ENCODE measurements around the gene PCBD1. TPM values are rescaled to one million over a fixed set of nuclear protein-coding genes. Genes with fewer than 3 reads are reported as not detected.

PCBD1 gene
- total RNA-seq, 1 experiment from 2014 or later, result 39.7 TPM

DNA sequence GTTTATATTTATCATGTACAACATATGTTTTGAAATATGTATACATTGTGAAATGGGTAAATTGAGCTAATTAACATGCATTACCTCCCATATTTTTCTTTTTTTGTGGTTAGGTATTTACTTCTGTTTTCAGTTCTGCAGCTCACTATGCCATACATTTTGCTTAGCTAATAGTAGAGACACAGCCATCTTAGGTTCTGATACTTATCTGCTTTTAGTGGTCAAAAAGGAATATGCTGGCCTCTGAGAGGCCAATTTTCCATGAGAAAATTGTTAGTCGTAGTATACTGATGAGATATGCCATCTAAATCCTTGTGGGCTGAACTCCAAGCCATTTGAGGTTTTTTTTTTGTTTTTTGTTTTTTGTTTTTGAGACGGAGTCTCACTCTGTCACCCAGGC lies 41.6 kb downstream of the PCBD1 start:
- H2AK5ac ChIP-seq (ENCODE audit: insufficient read length, low read length), result no peak overlapping the region
- H2BK120ac ChIP-seq (ENCODE audit: low read depth, low read length, poor library complexity, severe bottlenecking), result no peak overlapping the region
- TF ChIP-seq, protein P1, sequence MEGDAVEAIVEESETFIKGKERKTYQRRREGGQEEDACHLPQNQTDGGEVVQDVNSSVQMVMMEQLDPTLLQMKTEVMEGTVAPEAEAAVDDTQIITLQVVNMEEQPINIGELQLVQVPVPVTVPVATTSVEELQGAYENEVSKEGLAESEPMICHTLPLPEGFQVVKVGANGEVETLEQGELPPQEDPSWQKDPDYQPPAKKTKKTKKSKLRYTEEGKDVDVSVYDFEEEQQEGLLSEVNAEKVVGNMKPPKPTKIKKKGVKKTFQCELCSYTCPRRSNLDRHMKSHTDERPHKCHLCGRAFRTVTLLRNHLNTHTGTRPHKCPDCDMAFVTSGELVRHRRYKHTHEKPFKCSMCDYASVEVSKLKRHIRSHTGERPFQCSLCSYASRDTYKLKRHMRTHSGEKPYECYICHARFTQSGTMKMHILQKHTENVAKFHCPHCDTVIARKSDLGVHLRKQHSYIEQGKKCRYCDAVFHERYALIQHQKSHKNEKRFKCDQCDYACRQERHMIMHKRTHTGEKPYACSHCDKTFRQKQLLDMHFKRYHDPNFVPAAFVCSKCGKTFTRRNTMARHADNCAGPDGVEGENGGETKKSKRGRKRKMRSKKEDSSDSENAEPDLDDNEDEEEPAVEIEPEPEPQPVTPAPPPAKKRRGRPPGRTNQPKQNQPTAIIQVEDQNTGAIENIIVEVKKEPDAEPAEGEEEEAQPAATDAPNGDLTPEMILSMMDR (conservative IDR thresholded peaks at IDR 0.05), result no peak
- H3K9me3 Mint-ChIP-seq, result no peaks in the 10 kb centered on the region
- H3K79me1 ChIP-seq (ENCODE audit: insufficient read depth, low read depth, low read length, poor library complexity, severe bottlenecking), result no peaks in the 10 kb centered on the region
- H2BK15ac ChIP-seq (ENCODE audit: low read depth, low read length), result no peak overlapping the region
- H3K56ac ChIP-seq (ENCODE audit: insufficient read length, low read depth, low read length), result no peak overlapping the region
- no peak overlapping the region for H3K23ac ChIP-seq (ENCODE audit: insufficient read length, low read depth, low read length)
- no peak overlapping the region for H3K4ac ChIP-seq (ENCODE audit: low read depth, low read length)
- no peak overlapping the region for H3K27ac Mint-ChIP-seq
- no peak overlapping the region for H4K8ac ChIP-seq (replicated peaks; ENCODE audit: insufficient read length, low read depth, low read length)
- no peaks in the 10 kb centered on the region for H3K79me2 ChIP-seq (ENCODE audit: insufficient read depth, low read length)
- no peaks in the 10 kb centered on the region for H3K4me1 ChIP-seq (ENCODE audit: insufficient read depth, low read length)
- H3K9ac ChIP-seq (ENCODE audit: extremely low read depth, insufficient read length, low read length), result no peak overlapping the region
- H4K91ac ChIP-seq (ENCODE audit: insufficient read length, low read depth, low read length), result no peak overlapping the region
- H3T11ph ChIP-seq (ENCODE audit: low read length), result no peak overlapping the region
- H3K27ac ChIP-seq (ENCODE audit: insufficient read length, low read depth, low read length), result no peak overlapping the region
- no peak overlapping the region for H3K4me3 Mint-ChIP-seq
- H2AFZ ChIP-seq (ENCODE audit: low read length), result no peak overlapping the region
- no peak overlapping the region for H3K4me2 ChIP-seq (ENCODE audit: insufficient read depth, insufficient read length, low read length)
- no peak overlapping the region for H2BK20ac ChIP-seq (ENCODE audit: low read depth, low read length, poor library complexity, severe bottlenecking)
- H3K27me3 ChIP-seq (ENCODE audit: insufficient read depth, low read length), result no peaks in the 10 kb centered on the region
- no peaks in the 10 kb centered on the region for H3K9me3 ChIP-seq (ENCODE audit: control insufficient read depth, low read depth, low read length)
- no peak for DNase-seq
- WGBS (ENCODE audit: extremely low coverage, insufficient read length, low lambda C conversion rate), result no CpG with 5 or more reads among the region's 2 CpGs
- H3K14ac ChIP-seq (ENCODE audit: insufficient read depth, low read length), result no peak overlapping the region
- H3K36me3 Mint-ChIP-seq (ENCODE audit: insufficient read depth in 1 of 3, low read depth in 3 of 3), result peaks cover 6 to 57% (median 52%) of the 10 kb centered on the region in 3 experiments; a peak in 6 of 7 replicates
- H2BK12ac ChIP-seq (ENCODE audit: insufficient read length, low read depth, low read length), result no peak overlapping the region
- no peak overlapping the region for H3K18ac ChIP-seq (ENCODE audit: insufficient read length, low read depth, low read length)
- no peaks in the 10 kb centered on the region for H3K27me3 Mint-ChIP-seq (ENCODE audit: low read depth)
- H3K23me2 ChIP-seq (ENCODE audit: insufficient read length, low read depth, low read length, poor library complexity, severe bottlenecking), result no peaks in the 10 kb centered on the region
- H4K5ac ChIP-seq (ENCODE audit: insufficient read length, low read depth, low read length), result no peak overlapping the region
- H4K20me1 ChIP-seq (ENCODE audit: control insufficient read depth, insufficient read depth, insufficient read length), result no peaks in the 10 kb centered on the region
- H3K4me1 Mint-ChIP-seq, result no peaks in the 10 kb centered on the region
- no peak overlapping the region for H2BK5ac ChIP-seq (ENCODE audit: insufficient read length, low read length)

All from H9 (cell line).